Ureter (tissue), 1 donor: ENCODE data around the gene MED26. TPM values are rescaled to one million over a fixed set of nuclear protein-coding genes. Genes with fewer than 3 reads are reported as not detected.

Experiments used
- DNase-seq: peaks from one replicate; pipeline ENCODE4 v3.0.0-alpha.2; 2020; ENCODE audit warnings: low spot score
- total RNA-seq: library from RNA; stranded (reverse); gene quantifications from one replicate; pipeline ENCODE4 v1.2.4, GENCODE V29; 2023
- donor health status: DM: yes; HTN: yes; CAD: no.

Gene MED26
- total RNA-seq, 1 donor from 2014 or later, result 14.1 TPM

- no peak for DNase-seq
These were observed 87.1 kb downstream of the MED26 start for GRCh38 chr19:16540948-16541347.

GRCh38 chr19:16537111-16537510 is 90.9 kb downstream of the MED26 start:
- no peak for DNase-seq

- DNase-seq, result no peak
These were observed 91.9 kb downstream of the MED26 start for GRCh38 chr19:16536130-16536529.

- no peak for DNase-seq
These were observed 92.6 kb downstream of the MED26 start for GRCh38 chr19:16535381-16535780.

GRCh38 chr19:16532440-16533234 is 95.4 kb downstream of the MED26 start:
- no peak for DNase-seq

- DNase-seq, result no peak
These were observed 96.7 kb downstream of the MED26 start for GRCh38 chr19:16531380-16531669.

- no peak for DNase-seq
These were observed 97.2 kb downstream of the MED26 start for GRCh38 chr19:16530540-16531379.

- DNase-seq, result no peak
These were observed 98.4 kb downstream of the MED26 start for GRCh38 chr19:16529466-16530144.

GRCh38 chr19:16527971-16528521 is 100.0 kb downstream of the MED26 start:
- DNase-seq, result no peak

GRCh38 chr19:16527334-16527935 is 100.6 kb downstream of the MED26 start:
- DNase-seq, result no peak

- no peak for DNase-seq
These were observed 102.1 kb downstream of the MED26 start for GRCh38 chr19:16525751-16526481.

GRCh38 chr19:16524991-16525734 is 102.8 kb downstream of the MED26 start:
- DNase-seq, result no peak

Other genes with a start within 250 kb of the MED26 start
- gene EPS15L1, start 156.2 kb downstream of the MED26 start, total RNA-seq, result 51.9 TPM
- not detected for gene CALR3, start 132.0 kb downstream of the MED26 start, total RNA-seq
- 5.2 TPM for gene C19orf44, start 131.8 kb downstream of the MED26 start, total RNA-seq
- gene CHERP, start 85.8 kb downstream of the MED26 start, total RNA-seq, result 56.9 TPM
- 62.3 TPM for gene SLC35E1, start 55.8 kb downstream of the MED26 start, total RNA-seq
- gene SMIM7, start 31.9 kb upstream of the MED26 start, total RNA-seq, result 117 TPM
- 3.2 TPM for gene TMEM38A, start 32.9 kb upstream of the MED26 start, total RNA-seq
- gene NWD1, start 91.6 kb upstream of the MED26 start, total RNA-seq, result 2.2 TPM
- gene SIN3B, start 201.2 kb upstream of the MED26 start, total RNA-seq, result 90.8 TPM